Measurements from ENCODE around the gene TESK2.

Gene TESK2

DNA sequence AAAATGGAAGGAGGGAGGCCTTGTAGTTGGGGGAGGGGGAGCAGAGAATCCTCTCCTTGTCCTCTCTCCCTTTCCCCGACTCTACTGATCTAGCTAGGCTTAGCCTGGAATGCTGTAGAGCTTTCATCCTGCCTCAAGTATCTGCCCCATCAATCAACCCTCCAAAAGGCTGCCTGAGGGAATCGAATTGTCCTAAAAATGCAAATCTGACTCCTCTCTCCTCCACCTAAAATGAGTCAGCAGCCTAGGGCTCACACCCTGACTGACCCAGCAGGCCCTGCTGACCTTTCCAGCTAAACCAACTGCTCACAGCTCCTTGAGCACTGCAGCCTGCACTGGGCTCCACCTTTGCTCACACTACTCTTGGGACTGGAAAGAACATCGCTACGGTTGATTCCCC is 161.5 kb downstream of the TESK2 start:
- TF ChIP-seq, protein P1, sequence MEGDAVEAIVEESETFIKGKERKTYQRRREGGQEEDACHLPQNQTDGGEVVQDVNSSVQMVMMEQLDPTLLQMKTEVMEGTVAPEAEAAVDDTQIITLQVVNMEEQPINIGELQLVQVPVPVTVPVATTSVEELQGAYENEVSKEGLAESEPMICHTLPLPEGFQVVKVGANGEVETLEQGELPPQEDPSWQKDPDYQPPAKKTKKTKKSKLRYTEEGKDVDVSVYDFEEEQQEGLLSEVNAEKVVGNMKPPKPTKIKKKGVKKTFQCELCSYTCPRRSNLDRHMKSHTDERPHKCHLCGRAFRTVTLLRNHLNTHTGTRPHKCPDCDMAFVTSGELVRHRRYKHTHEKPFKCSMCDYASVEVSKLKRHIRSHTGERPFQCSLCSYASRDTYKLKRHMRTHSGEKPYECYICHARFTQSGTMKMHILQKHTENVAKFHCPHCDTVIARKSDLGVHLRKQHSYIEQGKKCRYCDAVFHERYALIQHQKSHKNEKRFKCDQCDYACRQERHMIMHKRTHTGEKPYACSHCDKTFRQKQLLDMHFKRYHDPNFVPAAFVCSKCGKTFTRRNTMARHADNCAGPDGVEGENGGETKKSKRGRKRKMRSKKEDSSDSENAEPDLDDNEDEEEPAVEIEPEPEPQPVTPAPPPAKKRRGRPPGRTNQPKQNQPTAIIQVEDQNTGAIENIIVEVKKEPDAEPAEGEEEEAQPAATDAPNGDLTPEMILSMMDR (conservative IDR thresholded peaks at IDR 0.05; ENCODE audit: low read length) = no peak
- TF ChIP-seq EZH2phosphoT487 (IDR thresholded peaks at IDR 0.05; ENCODE audit: borderline replicate concordance) = no peak
- H3F3A ChIP-seq (ENCODE audit: low read depth) = no peaks in the 10 kb centered on the region
- H3K4me3 ChIP-seq (ENCODE audit: low read length, poor library complexity, severe bottlenecking) = no peak overlapping the region
- no peaks in the 10 kb centered on the region for H3K9me3 ChIP-seq (ENCODE audit: insufficient read depth, low read depth, low read length)
- H3K4me2 ChIP-seq (ENCODE audit: low read depth, low read length, poor library complexity, severe bottlenecking) = no peak overlapping the region
- no peaks in the 10 kb centered on the region; the same call in 1 of the 2 replicates for H3K79me2 ChIP-seq (ENCODE audit: insufficient read depth, low read length)
- no peak overlapping the region for H3K9ac ChIP-seq (ENCODE audit: low read depth, low read length, poor library complexity, severe bottlenecking)
- H2AFZ ChIP-seq (ENCODE audit: low read length) = no peak overlapping the region
- H3K27me3 ChIP-seq (ENCODE audit: insufficient read depth, low read length, poor library complexity, severe bottlenecking) = no peaks in the 10 kb centered on the region
- no peaks in the 10 kb centered on the region for H4K20me1 ChIP-seq (ENCODE audit: insufficient read depth, low read length, poor library complexity, severe bottlenecking)
- H3K36me3 ChIP-seq (ENCODE audit: insufficient read depth, low read length) = peaks cover 27% of the 10 kb centered on the region; the same call in 1 of the 2 replicates
- peaks cover 11% of the 10 kb centered on the region for H3K4me1 ChIP-seq (ENCODE audit: insufficient read depth, low read length, poor library complexity, severe bottlenecking)
- no peaks in the 10 kb centered on the region for H3K9me2 ChIP-seq (replicated peaks; ENCODE audit: low read depth, low read length)

DNA sequence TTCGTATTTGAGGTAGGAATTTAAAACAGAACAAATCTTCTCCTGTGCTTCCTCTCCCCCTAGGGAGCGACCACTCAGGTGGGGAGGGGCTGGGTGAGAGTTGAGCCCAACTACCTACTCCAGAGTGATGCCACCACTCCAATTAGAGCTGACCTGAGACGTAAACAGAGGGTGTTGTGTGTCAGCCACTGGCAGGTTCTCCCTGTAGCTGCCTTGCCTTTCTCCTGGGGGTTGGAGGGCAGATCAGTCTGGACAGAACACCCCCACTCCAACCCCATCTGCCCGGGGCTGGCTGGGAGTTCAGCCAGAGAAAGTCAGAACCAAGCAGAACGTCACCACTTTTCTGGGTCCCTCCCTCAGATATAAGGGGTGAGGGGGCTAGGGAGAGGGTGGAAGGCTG is 162.3 kb downstream of the TESK2 start:
- no peak overlapping the region for H2AFZ ChIP-seq (ENCODE audit: low read length)
- TF ChIP-seq EZH2phosphoT487 (IDR thresholded peaks at IDR 0.05; ENCODE audit: borderline replicate concordance) = no peak
- TF ChIP-seq, protein P1 (conservative IDR thresholded peaks at IDR 0.05; ENCODE audit: low read length) = no peak
- H3K9ac ChIP-seq (ENCODE audit: low read depth, low read length, poor library complexity, severe bottlenecking) = no peak overlapping the region
- H3F3A ChIP-seq (ENCODE audit: low read depth) = no peaks in the 10 kb centered on the region
- no peaks in the 10 kb centered on the region for H3K9me3 ChIP-seq (ENCODE audit: insufficient read depth, low read depth, low read length)
- H3K4me2 ChIP-seq (ENCODE audit: low read depth, low read length, poor library complexity, severe bottlenecking) = no peak overlapping the region
- no peaks in the 10 kb centered on the region; the same call in 1 of the 2 replicates for H3K79me2 ChIP-seq (ENCODE audit: insufficient read depth, low read length)
- H3K36me3 ChIP-seq (ENCODE audit: insufficient read depth, low read length) = peaks cover 27% of the 10 kb centered on the region; the same call in 1 of the 2 replicates
- H3K4me3 ChIP-seq (ENCODE audit: low read length, poor library complexity, severe bottlenecking) = no peak overlapping the region
- H3K4me1 ChIP-seq (ENCODE audit: insufficient read depth, low read length, poor library complexity, severe bottlenecking) = peaks cover 4% of the 10 kb centered on the region
- H3K27me3 ChIP-seq (ENCODE audit: insufficient read depth, low read length, poor library complexity, severe bottlenecking) = no peaks in the 10 kb centered on the region
- no peaks in the 10 kb centered on the region for H4K20me1 ChIP-seq (ENCODE audit: insufficient read depth, low read length, poor library complexity, severe bottlenecking)
- H3K9me2 ChIP-seq (replicated peaks; ENCODE audit: low read depth, low read length) = no peaks in the 10 kb centered on the region

DNA sequence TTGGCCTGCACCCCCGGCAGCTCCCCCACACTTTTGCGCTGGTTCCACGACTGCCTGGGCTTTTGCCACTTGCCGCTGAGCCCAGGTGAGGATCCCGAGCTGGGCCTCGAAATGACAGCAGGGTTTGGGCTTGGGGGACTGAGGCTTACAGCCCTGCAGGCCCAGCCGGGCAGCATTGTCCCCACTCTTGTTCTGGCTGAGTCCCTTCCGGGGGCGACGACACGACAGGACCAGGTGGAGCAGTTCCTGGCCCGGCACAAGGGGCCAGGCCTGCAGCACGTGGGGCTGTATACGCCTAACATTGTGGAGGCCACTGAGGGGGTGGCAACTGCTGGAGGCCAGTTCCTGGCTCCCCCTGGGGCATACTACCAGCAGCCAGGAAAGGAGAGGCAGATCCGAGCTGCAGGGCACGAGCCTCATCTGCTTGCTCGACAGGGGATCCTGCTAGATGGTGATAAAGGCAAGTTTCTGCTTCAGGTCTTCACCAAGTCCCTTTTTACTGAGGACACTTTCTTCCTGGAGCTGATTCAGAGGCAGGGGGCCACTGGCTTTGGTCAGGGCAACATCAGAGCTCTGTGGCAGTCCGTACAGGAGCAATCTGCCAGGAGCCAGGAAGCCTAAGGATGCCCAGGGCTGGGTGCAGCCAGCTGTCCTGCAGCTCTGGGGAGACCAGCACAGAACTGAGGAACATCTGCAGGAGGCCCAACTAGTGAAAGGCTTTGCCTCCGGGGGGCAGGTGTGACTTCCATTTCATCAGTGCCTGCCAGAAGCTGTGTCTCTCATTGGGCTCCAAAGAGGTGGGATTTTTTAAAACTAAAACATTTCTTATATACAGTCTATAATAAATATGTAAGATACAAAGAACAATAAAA is 163.1 kb downstream of the TESK2 start:
- no peaks in the 10 kb centered on the region for H3K27me3 ChIP-seq (ENCODE audit: insufficient read depth, low read length, poor library complexity, severe bottlenecking)
- no peak overlapping the region for H2AFZ ChIP-seq (ENCODE audit: low read length)
- H3F3A ChIP-seq (ENCODE audit: low read depth) = no peaks in the 10 kb centered on the region
- peaks cover 25% of the 10 kb centered on the region; the same call in 1 of the 2 replicates for H3K36me3 ChIP-seq (ENCODE audit: insufficient read depth, low read length)
- H3K9me3 ChIP-seq (ENCODE audit: insufficient read depth, low read depth, low read length) = no peaks in the 10 kb centered on the region
- no peaks in the 10 kb centered on the region for H3K4me1 ChIP-seq (ENCODE audit: insufficient read depth, low read length, poor library complexity, severe bottlenecking)
- no peaks in the 10 kb centered on the region for H3K79me2 ChIP-seq (ENCODE audit: insufficient read depth, low read length)
- H4K20me1 ChIP-seq (ENCODE audit: insufficient read depth, low read length, poor library complexity, severe bottlenecking) = no peaks in the 10 kb centered on the region
- no peak overlapping the region for H3K9ac ChIP-seq (ENCODE audit: low read depth, low read length, poor library complexity, severe bottlenecking)
- H3K4me2 ChIP-seq (ENCODE audit: low read depth, low read length, poor library complexity, severe bottlenecking) = no peak overlapping the region
- H3K9me2 ChIP-seq (replicated peaks; ENCODE audit: low read depth, low read length) = no peaks in the 10 kb centered on the region
- TF ChIP-seq EZH2phosphoT487 (IDR thresholded peaks at IDR 0.05; ENCODE audit: borderline replicate concordance) = no peak
- TF ChIP-seq, protein P1 (conservative IDR thresholded peaks at IDR 0.05; ENCODE audit: low read length) = no peak; the same call in 1 of the 2 replicates
- no peak overlapping the region for H3K4me3 ChIP-seq (ENCODE audit: low read length, poor library complexity, severe bottlenecking)
